HEK293T (cell line): ENCODE data around the gene ZBTB8B.

ENCODE experiments used
- CTBP1 ChIP-seq: fragments of 450-650 bp; IDR thresholded peaks from 2 replicates; pipeline ENCODE4 v1.6.1; 2016; ENCODE audit warnings: borderline replicate concordance
- FOXA1 ChIP-seq: fragments of 450-650 bp; IDR thresholded peaks from 2 replicates; pipeline ENCODE4 v1.6.1; 2016; ENCODE audit warnings: mild to moderate bottlenecking
- FOXM1 ChIP-seq: fragments of 450-650 bp; IDR thresholded peaks from 2 replicates; pipeline ENCODE4 v1.6.1; 2017; ENCODE audit warnings: mild to moderate bottlenecking, borderline replicate concordance
- NFRKB ChIP-seq: fragments of 450-650 bp; IDR thresholded peaks from 2 replicates; pipeline ENCODE4 v1.6.1; 2016; ENCODE audit warnings: mild to moderate bottlenecking, moderate library complexity
- TF ChIP-seq, protein P1 (sequence below): fragments of 450-650 bp; IDR thresholded peaks from 2 replicates; pipeline ENCODE4 v1.6.1; 2016

DNA sequence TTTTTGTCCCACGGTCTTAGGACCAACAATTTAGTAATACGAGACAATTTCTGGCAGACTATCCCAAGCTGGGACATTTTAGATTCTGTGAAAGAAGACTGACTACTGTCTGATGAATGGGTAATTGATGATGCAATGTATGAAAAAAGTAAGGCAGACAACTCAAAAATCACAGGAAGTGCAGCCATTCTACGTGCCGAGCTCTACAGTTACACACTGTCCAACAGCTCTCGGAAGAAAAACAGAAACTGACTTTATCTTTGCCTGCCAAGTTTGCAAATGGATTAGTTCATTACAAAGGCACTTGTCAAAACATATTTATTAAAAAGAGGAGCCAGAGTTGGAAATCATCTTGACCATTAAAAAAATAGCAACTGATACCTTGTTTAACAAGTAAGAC lies 31.3 kb downstream of the ZBTB8B start:
- TF ChIP-seq, protein P1, sequence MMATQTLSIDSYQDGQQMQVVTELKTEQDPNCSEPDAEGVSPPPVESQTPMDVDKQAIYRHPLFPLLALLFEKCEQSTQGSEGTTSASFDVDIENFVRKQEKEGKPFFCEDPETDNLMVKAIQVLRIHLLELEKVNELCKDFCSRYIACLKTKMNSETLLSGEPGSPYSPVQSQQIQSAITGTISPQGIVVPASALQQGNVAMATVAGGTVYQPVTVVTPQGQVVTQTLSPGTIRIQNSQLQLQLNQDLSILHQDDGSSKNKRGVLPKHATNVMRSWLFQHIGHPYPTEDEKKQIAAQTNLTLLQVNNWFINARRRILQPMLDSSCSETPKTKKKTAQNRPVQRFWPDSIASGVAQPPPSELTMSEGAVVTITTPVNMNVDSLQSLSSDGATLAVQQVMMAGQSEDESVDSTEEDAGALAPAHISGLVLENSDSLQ: no peak
- TF ChIP-seq FOXA1: no peak
- TF ChIP-seq CTBP1: no peak
- TF ChIP-seq NFRKB: no peak
- no peak for TF ChIP-seq FOXM1
